Measurements from ENCODE around the gene ZFYVE16. TPM values are rescaled to one million over a fixed set of nuclear protein-coding genes. Genes with fewer than 3 reads are reported as not detected.

The ZFYVE16 gene
- total and polyA plus RNA-seq, 2 of the 4 experiments (the other 2 are of a cell fraction): 5.3 to 11.1 TPM

- H3K9ac ChIP-seq (ENCODE audit: low read depth, low read length): no peak overlapping the region
- intact Hi-C loops (cut with micrococcal nuclease): no loop called here
These were observed 99.8 kb downstream of the ZFYVE16 start for GRCh38 chr5:80507663-80508062.

More at GRCh38 chr5:80507663-80508062, 99.8 kb downstream of the ZFYVE16 start:
- Histone ChIP-seq H2AK5ac (ENCODE audit: low read depth, low read length) (no peak overlapping the region), H2BK5ac (ENCODE audit: low read depth, low read length, poor library complexity, severe bottlenecking) (no peak overlapping the region), H3K4ac (ENCODE audit: low read depth, low read length) (no peak overlapping the region), H3K9me1 (ENCODE audit: insufficient read depth, low read length) (no peaks in the 10 kb centered on the region), H2AK9ac (replicated peaks; ENCODE audit: low read depth, low read length, poor library complexity) (no peak overlapping the region), H4K8ac (ENCODE audit: low read depth in 2 of 2, low read length in 2 of 2) (no peak overlapping the region), H3K4me2 (ENCODE audit: low read depth, low read length) (no peak overlapping the region), H2BK15ac (ENCODE audit: low read depth, low read length) (no peak overlapping the region), H3K4me3 (ENCODE audit: insufficient read depth, low read depth, low read length) (no peak overlapping the region), H3K18ac (ENCODE audit: low read depth, low read length) (no peak overlapping the region), H4K91ac (ENCODE audit: insufficient read depth, low read depth, low read length) (no peak overlapping the region), H3K27ac (ENCODE audit: insufficient read depth, low read length) (no peak overlapping the region), H3K27me3 (ENCODE audit: control insufficient read depth, insufficient read depth, low read length) (no peaks in the 10 kb centered on the region), H3K9me3 (ENCODE audit: control insufficient read depth, insufficient read depth, low read length) (no peaks in the 10 kb centered on the region), H2AFZ (replicated peaks; ENCODE audit: low read length, poor library complexity) (no peak overlapping the region), H3K14ac (replicated peaks; ENCODE audit: low read depth, low read length) (no peak overlapping the region), H3K79me1 (ENCODE audit: low read depth in 1 of 2, low read length in 2 of 2) (no peaks in the 10 kb centered on the region), H4K20me1 (ENCODE audit: insufficient read depth, low read length) (no peaks in the 10 kb centered on the region), H4K5ac (ENCODE audit: low read depth, low read length) (no peak overlapping the region), H3K23ac (ENCODE audit: low read depth, low read length) (no peak overlapping the region), H3K4me1 (ENCODE audit: control insufficient read depth, insufficient read depth, low read length) (no peaks in the 10 kb centered on the region), H3K56ac (ENCODE audit: extremely low read depth, insufficient read depth, low read length) (no peak overlapping the region), H2BK120ac (ENCODE audit: low read depth, low read length) (no peak overlapping the region), H2BK20ac (ENCODE audit: low read depth, low read length) (no peak overlapping the region), H3K36me3 (ENCODE audit: control insufficient read depth, insufficient read depth, low read length) (no peaks in the 10 kb centered on the region)
- DNase-seq (no peak), ATAC-seq (ENCODE audit: low read depth) (no peak)
- in situ Hi-C loops (cut with MboI; ENCODE audit: low sequenced_read_pairs): no loop called here
- ChIA-PET POLR2A (ENCODE audit: unreplicated experiment) (no interaction called here), CTCF (interaction anchor here (0.6 kb wide), 1 partner anchor 27 kb away, joined by 3 read pairs; no protein-coding TSS in a partner anchor)
- no peak for TF ChIP-seq BHLHE40 (IDR thresholded peaks at IDR 0.05; ENCODE audit: low read depth, low read length)
- TF ChIP-seq NFE2L2 (IDR thresholded peaks at IDR 0.05; ENCODE audit: low read depth, low read length): no peak
- TF ChIP-seq, protein P1, sequence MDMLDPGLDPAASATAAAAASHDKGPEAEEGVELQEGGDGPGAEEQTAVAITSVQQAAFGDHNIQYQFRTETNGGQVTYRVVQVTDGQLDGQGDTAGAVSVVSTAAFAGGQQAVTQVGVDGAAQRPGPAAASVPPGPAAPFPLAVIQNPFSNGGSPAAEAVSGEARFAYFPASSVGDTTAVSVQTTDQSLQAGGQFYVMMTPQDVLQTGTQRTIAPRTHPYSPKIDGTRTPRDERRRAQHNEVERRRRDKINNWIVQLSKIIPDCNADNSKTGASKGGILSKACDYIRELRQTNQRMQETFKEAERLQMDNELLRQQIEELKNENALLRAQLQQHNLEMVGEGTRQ (IDR thresholded peaks at IDR 0.05; ENCODE audit: low read depth, low read length): no peak
- no peak for TF ChIP-seq RFX5 (IDR thresholded peaks at IDR 0.05; ENCODE audit: low read depth, low read length)
- TF ChIP-seq MAZ (IDR thresholded peaks at IDR 0.05; ENCODE audit: borderline replicate concordance, low read depth, low read length): no peak
- no peak for TF ChIP-seq MAFK (IDR thresholded peaks at IDR 0.05; ENCODE audit: low read depth, low read length)
- TF ChIP-seq CHD1 (IDR thresholded peaks at IDR 0.05; ENCODE audit: low read depth, low read length): no peak
- TF ChIP-seq MXI1 (IDR thresholded peaks at IDR 0.05; ENCODE audit: borderline replicate concordance, low read depth, low read length): no peak
- no TSS peak for BruUV-seq (replicated peaks)
- no CpG with 5 or more reads among the region's 3 CpGs for WGBS, 2 experiments (ENCODE audit: extremely low coverage in 2 of 2, insufficient read length in 1 of 2)
- dilution Hi-C loops (cut with HindIII; ENCODE audit: low sequenced_read_pairs, unreplicated experiment): no loop called here
